ENCODE measurements around the gene SPATA12.

SPATA12 gene
- long read RNA-seq, donor 1 = 0 reads
- long read RNA-seq, donor 2 = 0 reads
- long read RNA-seq, donor 3 = 0 reads
- long read RNA-seq, donor 4 = 0 reads
- long read RNA-seq, donor 5 = 0 reads
- long read RNA-seq, donor 6 = 0 reads
- long read RNA-seq, donor 7 = 0 reads
- long read RNA-seq, donor 8 = 0 reads

- DNase-seq = no peak
Observed at GRCh38 chr3:57060089-57060821, at the start of gene SPATA12. Gene SPATA12, plus strand, starts transcription at chr3:57060664. Its CDS starts 13,031 bp downstream, at chr3:57073695.

- DNase-seq = no peak
Observed at GRCh38 chr3:57011022-57011421, 49.4 kb upstream of the SPATA12 start.

GRCh38 chr3:57012847-57013246 lies 47.6 kb upstream of the SPATA12 start:
- no peak for DNase-seq

- DNase-seq = no peak
Observed at GRCh38 chr3:57015350-57015729, 45.1 kb upstream of the SPATA12 start.

GRCh38 chr3:57015912-57016311 lies 44.6 kb upstream of the SPATA12 start:
- no peak for DNase-seq

- no peak for DNase-seq
Observed at GRCh38 chr3:57017459-57017845, 43.0 kb upstream of the SPATA12 start.

- DNase-seq = no peak
Observed at GRCh38 chr3:57018246-57018645, 42.2 kb upstream of the SPATA12 start.

- no peak for DNase-seq
Observed at GRCh38 chr3:57019057-57019456, 41.4 kb upstream of the SPATA12 start.

GRCh38 chr3:57025237-57025636 lies 35.2 kb upstream of the SPATA12 start:
- DNase-seq = no peak

GRCh38 chr3:57026944-57027343 lies 33.5 kb upstream of the SPATA12 start:
- no peak for DNase-seq

GRCh38 chr3:57029383-57029782 lies 31.1 kb upstream of the SPATA12 start:
- no peak for DNase-seq

- no peak for DNase-seq
Observed at GRCh38 chr3:57029924-57030323, 30.5 kb upstream of the SPATA12 start.

- no peak for DNase-seq
Observed at GRCh38 chr3:57030721-57031120, 29.7 kb upstream of the SPATA12 start.

GRCh38 chr3:57031631-57032541 lies 28.6 kb upstream of the SPATA12 start:
- DNase-seq = no peak

- DNase-seq = no peak
Observed at GRCh38 chr3:57036952-57037351, 23.5 kb upstream of the SPATA12 start.

- DNase-seq = no peak
Observed at GRCh38 chr3:57038466-57039164, 21.8 kb upstream of the SPATA12 start.

GRCh38 chr3:57041674-57042073 lies 18.8 kb upstream of the SPATA12 start:
- DNase-seq = no peak

- no peak for DNase-seq
Observed at GRCh38 chr3:57043518-57043917, 16.9 kb upstream of the SPATA12 start.

- DNase-seq = no peak
Observed at GRCh38 chr3:57046101-57046765, 14.2 kb upstream of the SPATA12 start.

GRCh38 chr3:57048052-57048671 lies 12.3 kb upstream of the SPATA12 start:
- peak; percentile 9 for DNase-seq

GRCh38 chr3:57048728-57049127 lies 11.7 kb upstream of the SPATA12 start:
- DNase-seq = no peak

- DNase-seq = no peak
Observed at GRCh38 chr3:57052662-57053061, 7.8 kb upstream of the SPATA12 start.
